ENCODE results near the gene MINAR1.

Gene MINAR1

GRCh38 chr15:79406210-79406609 lies 25.9 kb upstream of the MINAR1 start:
- Histone ChIP-seq H3K4me3 (replicated peaks; ENCODE audit: insufficient read depth, low read length) (no peak overlapping the region), H3K27ac (replicated peaks) (no peak overlapping the region), H3K27me3 (ENCODE audit: insufficient read depth, poor library complexity, severe bottlenecking) (no peaks in the 10 kb centered on the region)
- no peak for DNase-seq (ENCODE audit: low read depth in 1 of 2, low spot score in 1 of 2)
- TF ChIP-seq GABPA (IDR thresholded peaks at IDR 0.05; ENCODE audit: low read depth) (no peak), CTCF (IDR thresholded peaks at IDR 0.05; ENCODE audit: insufficient read depth, low read length) (no peak), POLR2AphosphoS5 (IDR thresholded peaks at IDR 0.05; ENCODE audit: low read depth) (no peak), SPI1 (IDR thresholded peaks at IDR 0.05; ENCODE audit: borderline replicate concordance, low read depth) (no peak), REST (IDR thresholded peaks at IDR 0.05; ENCODE audit: insufficient replicate concordance, low read depth) (no peak)

- H3K27me3 ChIP-seq (ENCODE audit: insufficient read depth, poor library complexity, severe bottlenecking), result no peaks in the 10 kb centered on the region
- no peak for TF ChIP-seq POLR2AphosphoS5 (IDR thresholded peaks at IDR 0.05; ENCODE audit: low read depth)
- 0 out of 2 replicates have a peak, but pooled peaks have one; percentile 2 for TF ChIP-seq SPI1 (IDR thresholded peaks at IDR 0.05; ENCODE audit: borderline replicate concordance, low read depth)
- DNase-seq (ENCODE audit: low read depth in 1 of 2, low spot score in 1 of 2), result peak; percentile 52 to 61
- H3K4me3 ChIP-seq (replicated peaks; ENCODE audit: insufficient read depth, low read length), result no peak overlapping the region
- H3K27ac ChIP-seq (replicated peaks), result no peak overlapping the region
Measured at GRCh38 chr15:79408041-79408440, 24.1 kb upstream of the MINAR1 start.

GRCh38 chr15:79410237-79410636 lies 21.9 kb upstream of the MINAR1 start:
- no peak for DNase-seq (ENCODE audit: low read depth in 1 of 2, low spot score in 1 of 2)
- Histone ChIP-seq H3K27me3 (ENCODE audit: insufficient read depth, poor library complexity, severe bottlenecking) (no peaks in the 10 kb centered on the region), H3K27ac (replicated peaks) (no peak overlapping the region), H3K4me3 (replicated peaks; ENCODE audit: insufficient read depth, low read length) (no peak overlapping the region)
- no peak for TF ChIP-seq CTCF (IDR thresholded peaks at IDR 0.05; ENCODE audit: insufficient read depth, low read length)
- no peak for TF ChIP-seq POLR2AphosphoS5 (IDR thresholded peaks at IDR 0.05; ENCODE audit: low read depth)
- no peak for TF ChIP-seq SPI1 (IDR thresholded peaks at IDR 0.05; ENCODE audit: borderline replicate concordance, low read depth)
- no peak for TF ChIP-seq REST (IDR thresholded peaks at IDR 0.05; ENCODE audit: insufficient replicate concordance, low read depth)
- no peak for TF ChIP-seq GABPA (IDR thresholded peaks at IDR 0.05; ENCODE audit: low read depth)

GRCh38 chr15:79412010-79412409 lies 20.1 kb upstream of the MINAR1 start:
- Histone ChIP-seq H3K27me3 (ENCODE audit: insufficient read depth, poor library complexity, severe bottlenecking) (no peaks in the 10 kb centered on the region), H3K4me3 (replicated peaks; ENCODE audit: insufficient read depth, low read length) (no peak overlapping the region), H3K27ac (replicated peaks) (no peak overlapping the region)
- DNase-seq (ENCODE audit: low read depth in 1 of 2, low spot score in 1 of 2), result no peak
- TF ChIP-seq SPI1 (IDR thresholded peaks at IDR 0.05; ENCODE audit: borderline replicate concordance, low read depth) (no peak), GABPA (IDR thresholded peaks at IDR 0.05; ENCODE audit: low read depth) (no peak), CTCF (IDR thresholded peaks at IDR 0.05; ENCODE audit: insufficient read depth, low read length) (no peak), REST (IDR thresholded peaks at IDR 0.05; ENCODE audit: insufficient replicate concordance, low read depth) (no peak), POLR2AphosphoS5 (IDR thresholded peaks at IDR 0.05; ENCODE audit: low read depth) (no peak)

Data from HL-60 (cell line).